IPS DF 19.7 (cell line): ENCODE measurements around the gene SLC35F3.
A peak's percentile ranks its signal among the peaks of the same experiment; 100 is the strongest.
"Not testable (repeated sequence)": the region's sequence is repeated elsewhere in the genome, so short reads cannot be mapped to it uniquely, and the experiment has no call there.

ENCODE experiments used
- DNase-seq: peaks from one replicate; pipeline ENCODE4 v3.0.0-alpha.2; 2013; ENCODE audit warnings: low read depth, low spot score

SLC35F3 gene

DNA sequence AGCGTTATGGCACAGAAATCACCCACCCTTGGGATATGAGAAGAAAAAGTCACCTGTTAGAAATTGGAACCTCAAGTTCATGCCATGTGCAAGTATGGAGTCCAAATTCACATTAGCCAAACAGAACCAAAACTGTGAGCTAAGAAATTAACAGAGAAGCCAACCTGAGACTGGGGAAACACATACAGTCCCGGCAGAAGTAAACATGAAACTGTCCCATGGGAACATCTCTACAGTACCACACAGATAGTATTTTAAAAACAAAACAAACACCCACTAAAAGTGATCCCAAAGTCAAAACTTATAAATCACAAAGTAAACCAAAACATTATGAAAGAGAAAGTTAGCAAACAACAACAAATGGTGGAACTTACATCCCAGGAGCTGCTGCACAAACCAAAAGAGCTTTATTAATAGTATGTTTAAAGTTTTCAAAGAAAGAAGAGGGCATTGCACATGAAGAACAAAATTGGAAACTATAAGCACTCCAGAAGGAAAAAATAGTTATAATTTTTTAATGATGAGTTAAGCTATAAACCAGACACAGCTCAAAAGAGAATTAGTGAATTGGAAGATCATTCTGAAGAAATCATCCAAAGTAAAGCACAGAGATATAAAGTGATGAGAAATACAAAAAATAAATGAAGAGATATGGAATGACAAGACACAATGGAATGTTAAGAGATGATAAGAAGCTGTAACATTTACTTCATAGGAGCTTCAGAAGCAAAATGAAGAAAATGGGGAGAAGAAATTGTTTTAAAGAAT, 385.2 kb downstream of the SLC35F3 start:
- DNase-seq, result no peak

DNA sequence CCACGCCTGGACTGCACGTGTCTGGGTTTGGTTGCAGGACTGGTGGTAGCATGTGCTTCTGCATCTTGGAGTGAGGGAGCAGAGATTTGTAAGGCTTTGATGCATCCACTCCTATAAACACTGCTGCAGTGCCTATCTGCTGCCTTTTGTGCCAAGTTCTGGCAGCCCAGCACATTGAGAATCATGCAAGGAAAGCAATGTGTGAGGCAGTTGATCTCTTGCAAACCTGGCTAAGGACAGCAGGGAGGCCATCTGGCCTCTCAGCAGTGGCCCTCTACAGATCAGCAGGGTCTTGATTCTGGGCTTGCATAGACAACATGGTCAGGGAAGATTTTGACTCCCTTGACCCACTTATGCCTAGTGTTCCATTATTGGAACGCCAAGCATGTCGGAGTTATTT, 387.5 kb downstream of the SLC35F3 start:
- DNase-seq, result no peak

DNA sequence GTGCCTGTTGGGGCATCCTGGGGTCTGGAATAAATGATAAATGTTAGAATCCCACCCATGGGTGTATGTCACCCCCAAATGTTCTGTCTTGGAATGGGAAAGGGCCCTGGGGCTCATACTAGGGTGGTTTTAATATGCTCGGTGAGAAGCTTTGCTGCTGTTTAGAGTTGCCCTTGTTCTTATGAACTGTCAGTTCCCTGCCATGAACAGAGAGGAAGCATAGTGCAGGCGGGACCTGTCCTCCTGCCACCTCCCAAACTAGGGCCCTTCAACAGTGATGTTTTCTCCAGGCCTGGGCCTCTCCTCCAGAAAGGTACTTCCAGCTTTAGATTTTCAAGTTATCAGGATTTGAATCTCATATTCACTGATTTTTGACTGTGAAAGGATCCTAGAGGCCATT, 388.1 kb downstream of the SLC35F3 start:
- no peak for DNase-seq

DNA sequence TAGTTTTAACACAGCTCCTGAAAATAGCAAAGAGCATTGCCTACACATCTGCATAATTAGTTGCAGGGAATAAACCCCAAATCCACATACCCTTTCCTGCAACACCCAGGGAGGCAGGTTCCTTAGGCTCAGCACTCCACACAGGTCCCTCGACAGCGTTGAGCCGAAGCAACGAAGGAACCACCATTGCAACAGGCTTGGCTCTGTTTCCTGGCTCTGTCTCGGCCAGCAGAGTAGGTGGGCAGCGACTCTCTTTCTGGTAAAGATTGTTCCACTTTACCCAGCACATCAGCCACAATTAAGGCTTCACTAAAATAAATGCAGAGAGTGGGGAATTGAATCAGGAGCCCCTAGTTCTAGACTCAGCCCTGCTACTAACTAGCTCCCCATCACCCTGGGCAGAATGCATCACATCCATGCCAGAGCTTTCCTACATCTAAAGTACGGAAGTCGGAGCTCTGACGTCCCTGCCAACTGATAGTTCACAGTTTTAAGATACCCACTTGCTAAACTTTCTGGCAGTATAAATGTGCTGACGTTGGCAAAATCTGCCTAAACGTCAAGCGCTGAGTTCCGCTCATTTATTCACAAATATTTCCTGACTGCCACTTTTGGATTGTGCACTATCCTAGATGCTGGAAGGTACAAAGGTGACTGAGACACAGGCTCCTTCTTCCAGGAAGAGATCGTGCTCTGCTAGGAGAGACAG, 389.8 kb downstream of the SLC35F3 start:
- DNase-seq, result no peak

DNA sequence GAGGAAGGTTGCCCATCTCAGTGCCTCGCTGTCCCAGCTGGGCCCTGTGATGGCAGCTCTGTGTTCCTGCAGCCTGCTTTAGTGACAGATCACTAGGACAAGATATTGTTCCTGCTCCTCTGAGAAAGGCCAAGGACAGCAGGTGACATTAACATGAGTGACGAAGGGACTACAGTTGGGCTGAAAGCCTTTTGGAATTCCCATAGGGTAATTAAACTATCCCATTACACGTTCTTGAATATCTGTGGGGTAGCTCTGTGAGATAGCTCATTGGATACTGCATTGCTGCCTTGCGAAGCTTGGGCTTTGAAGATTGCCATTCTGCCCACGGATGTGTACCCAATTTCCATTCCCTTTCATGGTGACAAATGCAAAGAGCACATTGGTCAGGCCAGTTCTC, 390.6 kb downstream of the SLC35F3 start:
- no peak for DNase-seq

DNA sequence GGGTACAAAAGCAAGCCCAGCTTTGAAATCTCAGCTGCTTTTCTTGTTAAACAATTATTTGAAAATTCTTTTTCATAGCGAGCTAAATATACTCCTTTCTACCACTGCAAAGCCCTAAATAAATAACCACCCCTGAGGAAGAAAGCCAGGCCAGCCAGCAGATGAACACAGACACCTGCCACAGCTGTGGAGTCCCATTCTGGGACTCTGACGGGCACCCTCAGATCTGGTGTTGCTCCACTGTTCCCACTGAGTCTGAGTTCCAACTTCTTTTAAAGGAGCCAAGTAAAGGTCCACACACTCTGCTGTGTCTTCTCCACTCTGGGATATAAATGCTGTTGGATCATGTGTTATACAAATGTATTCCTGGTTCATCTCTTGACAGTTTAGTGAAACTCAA, 391.1 kb downstream of the SLC35F3 start:
- no peak for DNase-seq

DNA sequence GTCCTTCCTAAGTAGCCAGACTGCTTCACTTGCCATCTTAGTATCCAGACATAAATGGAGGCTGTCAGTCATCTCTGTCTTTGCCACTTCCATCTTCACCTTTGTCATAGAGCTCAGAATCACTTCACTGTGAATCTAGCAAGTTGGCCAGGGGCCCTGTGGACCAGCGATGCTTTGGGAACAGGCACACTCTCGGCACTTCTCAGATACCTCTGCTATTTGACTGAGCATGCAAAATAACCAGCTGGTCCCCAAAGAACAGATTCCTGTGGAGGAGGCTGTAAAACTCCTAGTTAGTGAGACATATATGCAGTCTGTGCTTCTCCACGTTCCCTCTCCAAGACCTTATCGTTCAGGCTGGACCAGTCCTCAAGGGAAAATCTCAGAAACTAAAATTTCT, 392.0 kb downstream of the SLC35F3 start:
- no peak for DNase-seq

DNA sequence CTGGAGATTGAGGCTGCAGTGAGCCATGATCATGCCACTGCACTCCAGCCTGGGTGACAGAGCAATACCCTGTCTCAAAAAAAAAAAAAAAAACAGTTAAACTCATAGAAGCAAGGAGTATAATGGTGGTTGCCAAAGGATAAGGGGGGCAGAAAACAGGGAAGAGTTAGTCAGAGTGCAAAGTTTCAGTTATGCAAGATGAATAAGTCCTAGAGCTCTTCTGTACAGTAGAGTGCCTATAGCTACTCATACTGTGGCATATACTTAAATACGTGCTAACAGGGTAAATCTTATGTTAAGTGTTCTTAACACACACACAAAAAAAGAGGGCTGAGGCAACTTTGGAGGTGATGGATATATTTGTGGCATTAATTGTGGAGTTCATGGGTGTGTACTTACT, 393.2 kb downstream of the SLC35F3 start:
- DNase-seq, result no peak

DNA sequence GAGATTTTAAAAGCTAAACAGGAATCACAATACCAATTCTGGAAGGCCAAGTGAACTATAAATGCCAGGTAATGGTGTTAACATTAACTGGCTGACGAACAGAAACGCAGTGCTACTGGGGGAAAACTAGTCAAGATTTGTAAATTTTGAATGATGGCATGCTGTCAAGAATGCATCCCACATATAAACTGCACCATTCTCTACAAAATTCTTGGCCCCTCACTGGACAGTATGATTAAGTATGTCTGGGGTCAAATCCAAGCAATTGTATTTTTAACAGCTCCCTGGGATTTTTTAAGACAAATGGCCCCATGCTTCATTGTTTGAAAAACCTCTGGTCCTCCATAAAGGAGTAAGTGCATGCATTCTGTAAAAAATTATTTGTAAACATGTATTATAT, 395.6 kb downstream of the SLC35F3 start:
- no peak for DNase-seq

DNA sequence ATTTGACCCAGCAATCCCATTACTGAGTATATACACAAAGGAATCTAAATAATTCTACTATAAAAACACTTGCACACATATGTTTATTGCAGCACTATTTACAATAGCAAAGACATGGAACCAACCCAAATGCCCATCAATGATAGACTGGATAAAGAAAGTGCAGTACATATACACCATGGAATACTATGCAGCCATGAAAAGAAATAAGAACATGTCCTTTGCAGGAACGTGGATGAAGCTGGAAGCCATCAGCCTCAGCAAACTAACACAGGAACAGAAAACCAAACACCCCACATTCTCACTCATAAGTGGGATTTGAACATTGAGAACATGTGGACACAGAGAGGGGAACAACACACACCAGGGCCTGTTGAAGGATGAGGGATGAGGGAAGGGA, 397.2 kb downstream of the SLC35F3 start:
- not testable (repeated sequence) for DNase-seq

DNA sequence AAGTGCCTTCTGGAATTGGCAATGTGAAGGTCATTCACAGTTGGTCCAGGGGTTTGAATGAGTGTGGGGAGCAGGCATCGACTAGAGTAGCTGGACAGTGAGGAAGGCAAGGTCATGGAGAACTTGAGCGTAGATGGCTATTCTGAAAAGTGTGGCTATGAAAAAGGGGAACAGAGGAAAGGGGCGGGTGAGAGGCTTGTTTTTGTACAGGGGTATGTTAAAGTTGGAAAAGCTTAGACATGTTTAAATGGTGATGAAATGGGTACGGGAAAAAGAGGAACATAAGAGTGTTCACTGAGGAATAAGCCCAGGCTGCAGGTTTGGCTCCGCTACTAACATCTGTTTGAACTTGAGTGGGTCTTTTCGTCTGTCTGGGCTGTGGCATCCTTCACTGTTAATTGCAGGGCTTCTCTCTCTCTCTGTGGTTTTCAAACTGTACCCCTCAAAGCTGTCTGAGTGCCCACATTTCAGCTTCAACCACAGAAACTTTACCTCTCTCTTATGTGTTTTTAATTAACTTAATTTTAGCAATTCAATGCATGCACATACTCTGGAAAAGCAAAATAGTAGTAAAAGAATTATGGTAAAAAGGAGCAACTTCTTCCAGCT, 398.0 kb downstream of the SLC35F3 start:
- no peak for DNase-seq

DNA sequence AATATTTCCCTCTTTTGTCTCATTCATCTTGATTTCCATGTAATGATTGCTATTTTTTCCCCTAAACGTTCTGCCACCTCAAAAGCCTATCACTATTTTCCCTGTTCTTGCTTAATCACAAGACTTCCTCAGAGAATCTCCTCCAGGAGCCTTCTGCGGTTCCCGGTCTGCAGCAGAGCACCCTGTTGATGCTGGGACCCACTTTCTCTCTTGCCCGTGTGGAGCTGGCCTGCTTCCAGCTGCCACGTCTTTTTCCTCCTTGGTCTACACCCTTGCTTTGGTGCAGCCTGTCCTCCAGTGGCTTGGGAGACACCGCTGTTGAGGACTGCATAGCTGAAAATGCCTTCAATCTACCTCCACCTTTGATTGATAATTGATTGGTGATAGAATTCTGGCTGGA, 398.8 kb downstream of the SLC35F3 start:
- no peak for DNase-seq

DNA sequence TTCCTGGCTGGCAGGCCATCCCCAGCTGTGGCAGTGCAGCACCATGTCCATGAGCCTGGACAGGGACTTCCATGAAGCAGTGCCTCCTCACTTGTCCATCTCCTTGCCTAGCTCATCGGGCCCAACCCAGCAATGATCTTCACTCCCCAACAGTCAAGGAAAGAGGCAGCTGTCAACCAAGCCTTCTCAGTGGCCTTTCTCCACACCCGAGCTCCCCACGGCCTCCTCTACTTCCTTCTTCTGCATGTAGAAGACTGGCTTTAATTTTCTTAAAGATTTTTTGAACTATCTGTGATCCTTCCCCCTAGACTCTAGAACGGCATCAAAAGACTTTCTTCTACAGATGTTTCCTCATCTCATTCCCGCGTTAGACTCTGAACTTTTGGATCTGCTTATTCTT, 403.2 kb downstream of the SLC35F3 start:
- no peak for DNase-seq

DNA sequence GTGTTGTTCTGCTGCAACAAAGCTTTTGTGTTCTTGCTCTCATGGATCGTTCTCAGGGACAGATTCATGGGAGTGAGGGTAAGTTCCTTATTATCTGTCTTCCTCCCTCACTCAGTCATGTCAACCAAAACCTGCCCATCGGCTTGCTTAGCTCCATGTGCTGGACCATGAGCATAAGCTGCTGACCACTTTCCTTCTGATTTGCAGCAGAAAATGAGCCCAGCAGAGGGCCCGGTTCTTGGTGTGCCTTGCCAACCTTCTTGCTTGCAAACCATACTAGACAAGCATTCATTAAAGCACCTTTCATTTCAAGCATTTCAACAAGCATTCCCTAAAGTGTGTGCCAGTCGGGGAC, 404.7 kb downstream of the SLC35F3 start:
- no peak for DNase-seq

DNA sequence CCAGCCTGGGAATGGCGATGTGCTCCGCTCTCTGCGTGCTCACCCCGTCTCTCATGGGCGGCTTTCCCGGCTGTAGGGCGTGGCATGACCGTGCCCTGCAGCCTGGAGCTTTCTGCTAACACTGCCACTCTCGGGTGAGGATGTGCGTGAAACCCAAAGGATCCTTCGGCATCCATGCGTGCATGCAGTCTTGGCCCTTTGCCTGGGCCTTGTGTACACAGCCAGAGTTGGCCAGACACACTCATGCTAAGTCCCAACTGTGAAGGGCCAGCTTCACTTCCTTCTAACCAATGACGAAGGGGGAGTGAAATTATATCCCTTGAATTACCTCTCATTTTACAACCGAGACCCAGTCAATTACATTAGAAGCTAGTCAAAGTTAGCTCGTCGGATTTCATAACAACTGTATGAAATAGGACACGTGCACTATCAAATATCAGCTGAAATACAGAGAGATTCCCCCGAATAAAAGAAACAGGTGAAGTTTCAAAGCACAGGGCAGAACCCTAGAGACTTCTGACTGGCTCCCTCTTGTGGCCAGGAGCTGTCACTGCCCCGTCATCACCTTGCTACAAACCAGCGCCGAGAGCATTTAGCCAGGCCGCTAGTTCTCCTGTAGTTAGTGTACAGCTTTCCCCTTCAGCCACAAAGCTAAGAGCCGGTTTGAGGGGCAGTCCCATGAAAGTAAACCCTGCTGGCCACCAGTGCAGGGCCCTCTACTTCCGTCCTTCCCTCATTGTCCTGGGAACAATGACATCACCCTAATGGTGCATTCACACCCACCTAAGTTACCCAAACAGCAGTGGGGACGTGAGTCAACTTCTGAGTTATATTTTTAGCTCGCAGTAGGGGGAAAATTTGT, 405.4 kb downstream of the SLC35F3 start:
- peak; percentile 54 for DNase-seq

DNA sequence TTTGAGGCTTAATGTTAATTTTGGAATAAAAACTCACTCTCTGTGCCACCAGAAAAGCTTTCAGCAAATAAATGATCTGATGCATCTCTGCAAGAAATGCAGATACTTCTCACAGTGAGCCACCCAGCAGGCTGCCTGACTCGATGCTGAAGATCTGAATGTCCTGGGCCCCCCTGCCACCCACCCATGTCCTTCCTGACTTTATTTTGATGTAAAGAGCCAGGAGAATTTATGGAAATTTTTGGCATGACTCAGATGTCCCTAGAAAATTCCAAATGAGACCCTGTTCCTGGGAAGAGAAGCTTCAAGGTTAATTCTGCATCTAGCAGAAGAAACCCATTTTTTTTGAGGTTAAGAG, 406.0 kb downstream of the SLC35F3 start:
- DNase-seq, result no peak

DNA sequence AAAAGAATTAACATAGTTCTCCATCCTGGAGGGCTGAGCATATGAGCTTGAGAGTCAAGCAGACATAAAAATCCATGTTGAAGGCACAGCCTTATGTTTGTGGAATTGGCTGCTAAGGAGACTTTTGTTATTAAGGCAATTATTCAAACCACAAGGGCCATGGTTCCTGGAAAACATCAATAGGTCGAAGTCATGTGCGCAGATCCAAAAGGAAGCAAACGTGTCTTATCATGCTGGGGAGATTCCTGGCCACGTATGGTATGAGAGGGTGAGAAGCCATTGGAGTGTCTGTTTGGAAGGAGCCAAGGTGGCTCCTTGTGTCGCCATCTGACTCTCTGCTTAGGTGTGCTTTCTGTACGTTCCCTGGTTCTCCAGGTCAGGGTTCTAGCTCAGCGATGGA, 406.9 kb downstream of the SLC35F3 start:
- DNase-seq, result no peak

DNA sequence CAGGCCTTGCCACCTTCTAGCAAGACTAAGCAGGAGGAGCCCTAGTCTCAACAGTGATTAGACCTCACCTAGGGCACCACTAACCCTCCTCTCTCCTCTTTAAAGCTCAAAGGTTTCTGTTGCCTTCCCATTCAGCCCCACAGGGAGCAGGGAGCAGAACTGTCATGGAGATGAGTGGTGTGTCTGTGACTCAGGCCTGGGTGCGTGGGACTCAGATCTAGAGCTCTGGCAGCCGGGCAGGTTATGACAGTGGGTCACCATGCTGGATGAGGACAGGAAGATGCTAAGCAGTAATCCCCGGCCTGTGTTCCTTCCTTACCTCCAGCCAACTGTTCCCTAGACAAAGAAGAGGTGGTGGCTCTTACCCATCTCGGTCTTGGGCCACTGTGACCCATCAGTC, 408.7 kb downstream of the SLC35F3 start:
- no peak for DNase-seq

DNA sequence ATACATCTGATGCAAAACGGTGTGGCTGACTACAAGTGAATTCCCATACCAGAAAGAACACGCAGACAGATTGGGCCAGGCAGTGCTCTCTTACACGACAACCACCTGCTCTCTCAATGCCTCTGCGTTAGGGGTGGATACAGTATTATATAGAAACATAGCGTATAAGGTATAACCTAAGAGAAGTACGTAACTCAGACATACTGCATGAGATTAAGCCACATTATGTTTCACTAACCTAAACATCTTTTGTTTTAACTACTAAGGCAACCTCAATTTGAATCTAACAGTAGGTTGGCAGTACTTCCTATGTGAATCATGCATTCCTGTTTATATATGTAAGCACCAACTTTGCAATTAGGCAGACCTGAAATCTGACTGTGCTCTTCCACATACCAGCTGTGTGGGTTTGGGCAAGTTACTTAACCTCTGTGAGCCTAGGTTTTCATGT, 410.6 kb downstream of the SLC35F3 start:
- no peak for DNase-seq

DNA sequence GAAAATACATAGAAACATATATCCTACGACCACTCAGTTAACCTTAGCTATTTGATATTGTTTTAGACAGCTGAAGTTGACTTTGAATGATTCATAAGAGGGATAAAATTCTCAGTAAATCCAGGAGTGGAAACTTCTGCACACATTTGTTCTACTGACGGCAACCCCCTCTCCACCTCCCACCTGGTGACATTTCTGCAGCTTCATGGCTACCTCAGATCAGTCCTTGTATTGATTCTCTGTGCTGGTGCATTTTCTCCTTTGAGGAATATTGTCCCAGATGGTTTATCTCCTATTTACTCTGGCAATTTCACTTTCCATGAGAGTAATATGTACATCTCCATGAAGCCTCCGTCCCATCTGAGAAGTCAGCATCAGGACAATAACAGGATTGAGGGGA, 411.1 kb downstream of the SLC35F3 start:
- DNase-seq, result no peak

DNA sequence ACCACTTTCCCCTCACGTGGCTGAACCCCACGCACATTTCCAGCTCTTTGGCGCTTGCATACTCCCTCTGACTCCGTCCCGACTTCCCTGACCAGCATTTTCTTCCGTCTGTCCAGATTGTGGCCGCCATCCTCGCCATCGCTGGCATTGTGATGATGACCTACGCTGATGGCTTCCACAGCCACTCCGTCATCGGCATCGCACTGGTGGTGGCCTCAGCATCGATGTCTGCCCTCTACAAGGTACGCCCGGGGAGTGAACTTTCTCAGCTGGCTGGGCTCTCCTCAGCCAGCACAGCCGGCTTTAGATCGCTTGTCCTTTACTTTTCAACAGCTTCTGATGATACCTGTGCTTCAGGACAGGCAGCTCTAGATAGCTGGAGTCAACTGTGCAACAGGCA, 412.0 kb downstream of the SLC35F3 start:
- DNase-seq, result no peak

DNA sequence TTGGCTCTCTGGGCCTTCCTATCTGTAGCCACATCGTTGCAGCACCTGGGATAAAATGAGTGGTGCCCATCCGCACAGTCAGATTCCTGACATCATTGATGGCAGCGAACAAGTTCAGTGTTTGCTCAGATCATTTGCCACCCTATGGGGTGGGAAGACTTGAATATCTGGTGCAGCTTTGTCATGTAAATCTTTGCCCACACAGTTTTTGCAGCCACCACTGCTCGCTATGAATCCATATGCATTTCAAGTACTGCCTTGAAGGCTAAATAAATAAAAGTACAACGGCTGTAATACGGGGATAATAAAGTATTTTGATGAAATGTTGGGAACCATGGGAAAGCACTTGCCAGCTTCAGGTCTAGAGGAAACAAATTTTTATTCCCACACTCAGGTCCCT, 412.5 kb downstream of the SLC35F3 start:
- DNase-seq, result no peak
